Aorta (tissue), 5 donors: ENCODE measurements around the gene PTPRD. TPM values are rescaled to one million over a fixed set of nuclear protein-coding genes. Genes with fewer than 3 reads are reported as not detected.

Experiments
- ATAC-seq: fragments of 200-7000 bp; cut with Tn5 transposase; one replicate; pipeline ENCODE4 v1.9.1; 2022; ENCODE audit warnings: moderate library complexity; ENCODE audit not compliant: low FRiP score
- DNase-seq, 2 donors: peaks; one replicate each; pipeline ENCODE4 v3.0.0-alpha.2; 2020
- H3K27ac ChIP-seq, 2 donors: one replicate each; pipeline ENCODE4 v1.5.1; 2013; ENCODE audit warnings: low read length in 2 of 2, mild to moderate bottlenecking in 2 of 2, moderate library complexity in 2 of 2, control low read depth in 1 of 2, inconsistent platforms in 1 of 2, low read depth in 1 of 2
- H3K27me3 ChIP-seq, 2 donors: one replicate each; pipeline ENCODE4 v1.6.1; 2013; ENCODE audit warnings: control low read depth in 1 of 2, low read length in 1 of 2, mild to moderate bottlenecking in 1 of 2, moderate library complexity in 1 of 2; ENCODE audit not compliant: insufficient read depth in 2 of 2, control insufficient read depth in 1 of 2
- H3K36me3 ChIP-seq, 2 donors: one replicate each; pipeline ENCODE4 v1.6.1; 2013; ENCODE audit warnings: control low read depth in 1 of 2, low read length in 1 of 2, mild to moderate bottlenecking in 1 of 2; ENCODE audit not compliant: insufficient read depth in 2 of 2, control insufficient read depth in 1 of 2
- H3K4me1 ChIP-seq, 2 donors: one replicate each; pipeline ENCODE4 v1.6.1; 2013; ENCODE audit warnings: low read length in 2 of 2, control low read depth in 1 of 2, mild to moderate bottlenecking in 1 of 2, moderate library complexity in 1 of 2; ENCODE audit not compliant: insufficient read depth in 2 of 2, control insufficient read depth in 1 of 2
- H3K4me3 ChIP-seq, 2 donors: one replicate each; pipeline ENCODE4 v1.5.1; 2013; ENCODE audit warnings: low read length in 2 of 2, control low read depth in 1 of 2, mild to moderate bottlenecking in 1 of 2
- H3K9me3 ChIP-seq: one replicate; pipeline ENCODE4 v1.6.1; 2013; ENCODE audit warnings: mild to moderate bottlenecking, low read length; ENCODE audit not compliant: control insufficient read depth
- WGBS, 2 donors: extraction: QIAGEN DNeasy Blood & Tissue Kit; methylation state at CpG; one replicate each; pipeline ENCODE4 v1.1.7; 2013; 5-methylcytosine and 5-hydroxymethylcytosine counted together
- intact Hi-C, 2 donors: fragments of 100-400 bp; cut with DNase I; formaldehyde crosslinking; loops; one replicate each; pipeline versions ENCODE4 v1.14.2 to v1.15.0; 2022
- polyA plus RNA-seq, 2 donors: library from polyadenylated mRNA; stranded (reverse); fragments of 200-250 nt; gene quantifications; one replicate each; pipeline ENCODE4 v1.2.3, GENCODE V29; 2013
- total RNA-seq, 2 donors: library from RNA; stranded (reverse); fragmentation: NEBNext Ultra II Directional; extraction: Animal tissue kit (Norgen Biotek cat#: 25700); gene quantifications; one replicate each; pipeline ENCODE4 v1.2.1, GENCODE V29; 2021
- donor health status: healthy with polysubstance abuse.
- donor health status: Bipolar disorder and iron deficiency.
- donor health status: DM: no; HTN: no; CAD: no.
- donor health status: DM: no; HTN: no; CAD: no.
- donor health status: DM: yes; HTN: yes; CAD: no.

Gene PTPRD
- total and polyA plus RNA-seq, 4 donors, result 1.5 to 92.0 (median 29.4) TPM

GRCh38 chr9:8717146-8717545, 1895.7 kb downstream of the PTPRD start:
- no peaks in the 10 kb centered on the region for H3K9me3 ChIP-seq
- intact Hi-C loops, result no loop called here
- 94 to 98% methylated on average over 3 of the region's 3 CpGs for WGBS, 2 donors

GRCh38 chr9:8715788-8716187, 1897.0 kb downstream of the PTPRD start:
- no peak for ATAC-seq
- H3K27me3 ChIP-seq, result no peaks in the 10 kb centered on the region
- no peak overlapping the region for H3K27ac ChIP-seq
- H3K36me3 ChIP-seq, result no peaks in the 10 kb centered on the region
- 65 to 93% methylated on average over 2 of the region's 2 CpGs for WGBS, 2 donors
- peaks cover 0 to 2% of the 10 kb centered on the region in 2 donors for H3K4me1 ChIP-seq
- DNase-seq, result no peak
- no peak overlapping the region for H3K4me3 ChIP-seq
- intact Hi-C loops, result no loop called here
- no peaks in the 10 kb centered on the region for H3K9me3 ChIP-seq

More at GRCh38 chr9:8717146-8717545, 1895.7 kb downstream of the PTPRD start:
- no peak for DNase-seq
- Histone ChIP-seq H3K4me3 (no peak overlapping the region), H3K36me3 (no peaks in the 10 kb centered on the region), H3K27me3 (no peaks in the 10 kb centered on the region), H3K4me1 (peaks cover 0 to 2% of the 10 kb centered on the region in 2 donors), H3K27ac (no peak overlapping the region)
- ATAC-seq, result no peak

GRCh38 chr9:8713811-8714165, 1899.0 kb downstream of the PTPRD start:
- 85 to 86% methylated on average over 8 of the region's 8 CpGs for WGBS, 2 donors
- Histone ChIP-seq H3K36me3 (no peaks in the 10 kb centered on the region), H3K27ac (no peak overlapping the region), H3K4me3 (no peak overlapping the region), H3K9me3 (no peaks in the 10 kb centered on the region), H3K4me1 (peaks cover 0 to 2% of the 10 kb centered on the region in 2 donors), H3K27me3 (no peaks in the 10 kb centered on the region)
- DNase-seq (no peak), ATAC-seq (no peak)
- intact Hi-C loops, result no loop called here

GRCh38 chr9:8713149-8713810, 1899.5 kb downstream of the PTPRD start:
- Histone ChIP-seq H3K9me3 (no peaks in the 10 kb centered on the region), H3K27ac (no peak overlapping the region), H3K4me1 (peaks cover 0 to 2% of the 10 kb centered on the region in 2 donors), H3K36me3 (no peaks in the 10 kb centered on the region), H3K27me3 (no peaks in the 10 kb centered on the region), H3K4me3 (no peak overlapping the region)
- intact Hi-C loops, result no loop called here
- DNase-seq, result peak in 1 of 2 donors; percentile 45
- WGBS, 2 donors, result 97 to 98% methylated on average over 44 of the region's 44 CpGs
- no peak for ATAC-seq

- Histone ChIP-seq H3K4me3 (no peak overlapping the region), H3K27me3 (no peaks in the 10 kb centered on the region), H3K9me3 (no peaks in the 10 kb centered on the region), H3K27ac (no peak overlapping the region), H3K4me1 (no peaks in the 10 kb centered on the region), H3K36me3 (no peaks in the 10 kb centered on the region)
- DNase-seq, result no peak
- ATAC-seq, result no peak
- WGBS, 2 donors, result 97 to 98% methylated on average over 4 of the region's 4 CpGs
- intact Hi-C loops, result no loop called here
Observed at GRCh38 chr9:8709731-8710130, 1903.1 kb downstream of the PTPRD start.

GRCh38 chr9:8708728-8709127, 1904.1 kb downstream of the PTPRD start:
- WGBS, 2 donors, result 51 to 58% methylated on average over 1 of the region's 1 CpG

GRCh38 chr9:8706998-8707397, 1905.8 kb downstream of the PTPRD start:
- Histone ChIP-seq H3K9me3 (no peaks in the 10 kb centered on the region), H3K27me3 (no peaks in the 10 kb centered on the region), H3K36me3 (no peaks in the 10 kb centered on the region), H3K4me3 (no peak overlapping the region), H3K4me1 (no peaks in the 10 kb centered on the region), H3K27ac (no peak overlapping the region)
- intact Hi-C loops, result no loop called here
- DNase-seq (no peak), ATAC-seq (no peak)
- WGBS, 2 donors, result 91 to 95% methylated on average over 1 of the region's 1 CpG

More at GRCh38 chr9:8708728-8709127, 1904.1 kb downstream of the PTPRD start:
- intact Hi-C loops, result no loop called here
- Histone ChIP-seq H3K4me1 (no peaks in the 10 kb centered on the region), H3K9me3 (no peaks in the 10 kb centered on the region), H3K4me3 (no peak overlapping the region), H3K27ac (no peak overlapping the region), H3K27me3 (no peaks in the 10 kb centered on the region), H3K36me3 (no peaks in the 10 kb centered on the region)
- ATAC-seq, result no peak
- DNase-seq, result no peak

- DNase-seq, result no peak
- ATAC-seq, result no peak
- Histone ChIP-seq H3K36me3 (no peaks in the 10 kb centered on the region), H3K27ac (no peak overlapping the region), H3K4me3 (no peak overlapping the region), H3K9me3 (no peaks in the 10 kb centered on the region), H3K27me3 (no peaks in the 10 kb centered on the region), H3K4me1 (no peaks in the 10 kb centered on the region)
- WGBS, 2 donors, result 91 to 94% methylated on average over 6 of the region's 6 CpGs
- intact Hi-C loops, result no loop called here
Observed at GRCh38 chr9:8706531-8706930, 1906.3 kb downstream of the PTPRD start.

- Histone ChIP-seq H3K4me3 (no peak overlapping the region), H3K27ac (no peak overlapping the region), H3K9me3 (no peaks in the 10 kb centered on the region), H3K36me3 (no peaks in the 10 kb centered on the region), H3K4me1 (no peaks in the 10 kb centered on the region), H3K27me3 (no peaks in the 10 kb centered on the region)
- intact Hi-C loops, result no loop called here
- WGBS, 2 donors, result 26 to 35% methylated on average over 4 of the region's 4 CpGs
- DNase-seq (no peak), ATAC-seq (no peak)
Observed at GRCh38 chr9:8705861-8706260, 1906.9 kb downstream of the PTPRD start.
